ENCODE measurements around the gene PAN3. TPM values are rescaled to one million over a fixed set of nuclear protein-coding genes. Genes with fewer than 3 reads are reported as not detected.

Gene PAN3
- total RNA-seq, 1 experiment from 2014 or later = 11.6 TPM

DNA sequence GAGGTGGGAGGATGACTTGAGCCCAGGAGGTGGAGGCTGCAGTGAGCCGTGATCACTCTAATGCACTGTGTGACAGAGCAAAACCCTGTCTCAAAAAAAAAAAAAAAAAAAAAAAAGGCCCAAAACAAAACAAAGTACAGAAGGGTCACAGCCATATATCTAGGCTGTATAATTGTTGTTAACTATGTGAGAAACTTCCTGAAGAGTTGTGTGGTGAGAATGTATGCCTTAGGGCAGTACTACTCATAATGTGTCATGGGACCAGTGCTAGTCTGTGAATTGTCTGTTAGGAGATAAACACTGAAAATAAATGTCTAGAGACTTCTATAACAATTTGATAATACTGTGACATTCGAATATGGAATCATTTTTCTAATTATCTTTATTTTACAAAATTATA lies 43.1 kb downstream of the PAN3 start:
- DNase-seq (ENCODE audit: low read depth) = peak; percentile 41
- in situ Hi-C loops (cut with HindIII; ENCODE audit: low pct_unique_long_range_greater_than_20kb, low sequenced_read_pairs) = no loop called here

DNA sequence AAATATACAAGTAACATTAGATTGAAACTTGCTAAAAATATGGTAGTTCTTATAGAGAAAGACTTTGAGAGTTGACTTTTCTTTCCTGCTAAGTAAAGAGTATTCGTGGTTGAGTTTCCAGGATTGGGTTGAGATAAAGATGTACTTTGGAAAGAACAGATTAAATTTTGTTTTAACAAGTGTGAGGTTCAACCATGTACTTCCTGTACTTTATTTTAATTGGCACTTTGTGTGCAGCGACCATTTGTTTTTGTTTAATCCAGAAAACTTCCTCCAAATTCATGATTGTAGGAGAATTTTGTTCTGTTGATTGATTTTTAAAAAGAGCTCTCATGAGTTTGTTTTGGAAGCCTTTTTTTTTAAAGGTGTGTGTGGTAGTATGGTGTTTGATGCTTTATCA lies 46.9 kb downstream of the PAN3 start:
- no peak for DNase-seq (ENCODE audit: low read depth)
- in situ Hi-C loops (cut with HindIII; ENCODE audit: low pct_unique_long_range_greater_than_20kb, low sequenced_read_pairs) = no loop called here

DNA sequence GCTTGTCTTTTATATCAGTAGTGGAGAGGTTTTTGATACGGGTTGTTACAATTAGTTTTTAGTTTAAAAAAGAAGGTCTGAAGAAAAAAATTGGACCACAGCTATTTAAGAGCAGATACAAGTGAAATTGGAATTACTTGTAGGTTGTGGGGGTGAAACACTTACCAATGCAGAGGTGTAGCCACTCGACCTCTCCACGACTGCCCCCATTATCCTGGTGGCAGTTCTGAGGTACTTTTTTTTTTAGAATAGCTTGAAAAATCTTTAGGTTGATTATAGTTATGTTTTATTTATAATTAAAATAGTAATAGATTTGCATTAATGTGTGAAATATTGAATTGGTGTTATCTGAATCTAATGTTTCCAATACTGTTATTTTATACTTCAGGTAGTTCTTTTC lies 60.7 kb downstream of the PAN3 start:
- in situ Hi-C loops (cut with HindIII; ENCODE audit: low pct_unique_long_range_greater_than_20kb, low sequenced_read_pairs) = no loop called here
- DNase-seq (ENCODE audit: low read depth) = no peak

DNA sequence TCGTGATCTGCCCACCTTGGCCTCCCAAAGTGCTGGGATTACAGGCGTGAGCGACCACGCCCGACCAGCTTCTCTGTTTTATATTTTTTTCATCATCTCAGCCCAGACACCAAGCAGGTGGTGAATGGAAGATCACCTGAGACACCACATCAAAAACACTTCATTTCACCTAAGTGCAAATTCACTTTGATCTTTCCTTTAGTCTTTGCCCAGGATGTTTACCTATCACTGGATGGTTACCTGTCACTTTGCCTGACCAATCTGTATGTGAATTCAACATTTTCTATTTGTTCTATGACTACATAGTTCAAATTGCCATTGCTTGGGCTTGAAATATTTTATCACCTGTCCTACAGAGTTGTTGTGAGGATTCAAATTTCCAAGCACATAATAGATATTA lies 65.7 kb downstream of the PAN3 start:
- in situ Hi-C loops (cut with HindIII; ENCODE audit: low pct_unique_long_range_greater_than_20kb, low sequenced_read_pairs) = no loop called here
- no peak for DNase-seq (ENCODE audit: low read depth)

DNA sequence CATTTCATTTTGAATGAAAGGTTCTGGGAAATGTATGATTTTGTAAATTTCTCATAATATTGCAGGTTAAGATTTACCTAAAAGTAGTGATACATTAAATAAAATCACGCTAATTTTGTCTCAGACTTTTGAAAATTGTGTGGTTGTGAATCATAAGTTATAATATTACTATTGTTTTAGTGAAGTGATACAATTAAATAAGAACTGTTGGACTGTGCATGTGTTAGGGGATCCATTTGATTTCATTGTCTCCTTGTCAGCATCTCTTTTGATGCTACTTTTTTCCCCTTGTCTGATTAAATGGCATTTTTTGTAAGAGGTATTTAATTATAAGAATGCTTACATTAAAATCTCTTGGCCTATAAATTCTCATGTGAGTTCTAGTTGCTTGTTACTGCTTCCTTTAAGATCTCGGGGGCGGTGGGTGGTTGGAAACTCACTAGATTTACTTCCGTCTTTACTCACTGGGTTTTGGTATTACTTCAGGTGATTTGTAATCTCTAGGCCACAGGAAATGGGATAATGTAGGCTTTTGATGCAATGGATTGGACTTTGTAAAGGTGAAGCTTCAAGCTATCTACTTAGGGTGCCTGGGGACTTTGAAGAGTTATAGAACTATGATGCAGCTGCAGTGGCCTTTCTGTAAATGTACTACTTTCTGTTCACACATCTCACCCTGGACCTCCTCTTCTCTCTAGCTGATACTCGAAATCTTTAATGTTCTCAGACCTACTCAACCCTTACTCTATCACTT lies 66.5 kb downstream of the PAN3 start:
- DNase-seq (ENCODE audit: low read depth) = no peak
- in situ Hi-C loops (cut with HindIII; ENCODE audit: low pct_unique_long_range_greater_than_20kb, low sequenced_read_pairs) = no loop called here

DNA sequence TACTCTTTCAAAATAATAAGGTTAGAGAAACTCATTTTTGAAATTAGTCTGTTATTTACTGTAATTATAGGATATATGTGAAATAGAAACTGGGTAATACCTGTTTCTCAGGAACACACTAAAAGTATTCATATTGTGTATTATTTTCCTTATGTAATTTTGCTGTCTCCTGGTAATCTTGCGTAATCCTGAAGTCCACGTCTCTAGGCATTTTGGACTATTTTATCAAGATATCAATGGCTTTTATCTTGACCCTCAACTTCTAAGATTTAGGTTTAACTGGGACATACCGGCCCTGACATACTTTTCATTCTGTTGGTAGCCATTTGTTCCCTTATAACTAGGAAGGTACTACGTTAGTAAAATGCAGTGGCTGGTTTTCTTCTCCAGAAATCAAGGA lies 80.3 kb downstream of the PAN3 start:
- DNase-seq (ENCODE audit: low read depth) = no peak

DNA sequence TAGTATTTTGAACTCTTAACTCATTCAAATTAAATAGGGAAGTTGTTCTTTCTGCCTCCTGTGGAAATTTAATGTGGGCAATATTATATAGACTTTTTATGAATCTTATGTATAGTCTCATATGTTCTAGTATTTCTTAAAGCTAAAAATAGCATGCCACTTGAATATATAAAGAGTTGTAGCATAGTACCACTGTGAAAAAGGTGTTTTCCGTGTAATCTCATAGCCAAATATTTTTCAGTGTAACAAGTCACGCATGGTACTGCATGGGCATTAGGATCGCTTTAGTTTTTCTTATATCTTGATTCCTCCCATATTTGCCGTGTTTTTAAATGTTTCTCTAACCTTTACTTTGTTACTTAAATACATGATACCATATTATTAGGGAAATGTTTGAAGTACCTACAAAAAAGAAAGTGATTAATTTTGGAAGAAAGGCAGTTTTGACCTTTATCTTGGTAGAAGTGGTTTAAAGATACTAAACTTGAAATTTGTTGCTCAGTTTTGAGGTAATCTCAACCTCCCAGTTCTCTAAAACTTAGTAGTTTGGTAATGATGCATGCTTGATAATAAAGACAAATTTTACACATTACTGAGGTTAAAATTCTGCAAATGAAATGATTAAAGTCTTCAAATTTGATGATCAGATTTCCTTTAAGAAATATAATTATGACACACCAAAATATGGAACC lies 81.2 kb downstream of the PAN3 start:
- in situ Hi-C loops (cut with HindIII; ENCODE audit: low pct_unique_long_range_greater_than_20kb, low sequenced_read_pairs) = no loop called here
- no peak for DNase-seq (ENCODE audit: low read depth)

More for the DNA sequence above, 80.3 kb downstream of the PAN3 start:
- in situ Hi-C loops (cut with HindIII; ENCODE audit: low pct_unique_long_range_greater_than_20kb, low sequenced_read_pairs) = no loop called here

DNA sequence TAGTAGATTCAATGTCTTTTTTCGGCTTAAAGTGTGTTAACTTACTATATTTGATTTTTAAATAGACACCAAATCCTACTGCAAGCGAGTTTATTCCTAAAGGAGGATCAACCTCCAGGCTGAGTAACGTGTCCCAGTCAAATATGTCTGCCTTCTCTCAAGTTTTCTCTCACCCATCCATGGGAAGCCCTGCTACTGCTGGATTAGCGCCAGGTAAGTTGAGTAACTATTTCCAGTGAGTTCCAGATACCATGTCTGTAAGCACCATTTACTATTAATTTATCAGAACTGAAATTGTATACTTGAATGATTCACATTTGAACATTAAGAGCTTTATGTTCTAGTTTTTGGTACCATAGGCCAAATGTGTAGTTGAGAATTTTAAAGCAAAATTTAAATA lies 81.8 kb downstream of the PAN3 start:
- in situ Hi-C loops (cut with HindIII; ENCODE audit: low pct_unique_long_range_greater_than_20kb, low sequenced_read_pairs) = no loop called here

DNA sequence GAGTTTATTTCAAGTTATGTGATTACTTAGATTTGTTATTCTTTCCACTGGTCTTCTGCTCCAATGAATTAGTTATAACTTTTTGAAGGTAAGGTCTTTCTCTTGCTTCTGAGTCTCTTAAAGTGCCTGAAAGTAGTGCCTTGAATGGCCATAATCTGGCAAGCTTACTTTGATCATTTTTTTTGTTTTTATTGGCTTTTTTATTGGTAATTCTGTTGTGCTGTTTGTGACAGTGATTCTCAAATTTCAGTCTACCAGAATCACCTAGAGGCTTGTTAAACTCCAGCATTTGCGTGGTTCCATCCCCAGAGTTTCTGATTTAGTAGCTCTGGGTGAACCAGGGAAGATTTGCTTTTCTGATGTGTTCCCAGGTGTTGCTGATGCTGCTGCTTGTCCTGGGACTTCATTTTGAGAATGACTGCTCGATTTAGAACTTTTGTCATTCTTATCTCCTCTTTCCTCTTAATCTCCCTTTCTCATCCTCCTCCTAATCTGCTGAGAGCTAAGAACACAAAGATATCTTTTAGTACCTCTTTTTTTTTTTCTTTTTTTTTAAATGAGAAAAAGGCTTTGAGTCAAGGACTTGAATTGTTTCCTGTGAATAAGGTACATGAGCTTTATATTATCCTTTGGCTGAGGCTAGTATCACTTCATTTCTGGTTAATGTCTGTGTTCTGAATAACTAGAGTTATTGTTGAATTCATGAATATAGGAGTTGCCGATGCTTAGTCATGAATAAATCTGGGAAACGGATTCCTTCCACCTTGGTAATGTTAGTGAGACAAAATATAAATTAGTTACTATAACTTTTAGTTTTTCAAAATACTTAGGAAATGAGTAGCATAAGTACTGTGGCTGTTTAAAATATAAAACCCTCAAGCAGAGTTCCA lies 91.4 kb downstream of the PAN3 start:
- in situ Hi-C loops (cut with HindIII; ENCODE audit: low pct_unique_long_range_greater_than_20kb, low sequenced_read_pairs) = no loop called here
- no peak for DNase-seq (ENCODE audit: low read depth)

More for the DNA sequence above, 81.8 kb downstream of the PAN3 start:
- no peak for DNase-seq (ENCODE audit: low read depth)

DNA sequence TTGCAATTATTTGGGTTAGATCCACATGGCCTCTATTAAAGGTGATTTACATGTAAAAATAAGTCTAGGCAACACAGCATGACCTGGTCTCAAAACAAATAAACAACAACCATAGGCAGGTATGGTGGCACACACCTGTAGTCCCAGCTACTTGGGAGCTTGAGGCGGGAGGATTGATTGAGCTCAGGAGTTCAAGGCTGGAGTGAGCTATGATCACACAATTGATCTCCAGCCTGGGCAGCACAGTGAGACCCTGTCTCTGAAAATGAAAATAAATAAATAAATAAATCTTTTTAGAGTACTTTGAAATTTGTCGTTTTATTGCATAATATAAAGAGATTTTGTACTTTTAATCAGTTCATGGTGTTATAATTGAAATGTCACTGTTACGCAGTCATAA lies 93.3 kb downstream of the PAN3 start:
- no peak for DNase-seq (ENCODE audit: low read depth)
- in situ Hi-C loops (cut with HindIII; ENCODE audit: low pct_unique_long_range_greater_than_20kb, low sequenced_read_pairs) = no loop called here

DNA sequence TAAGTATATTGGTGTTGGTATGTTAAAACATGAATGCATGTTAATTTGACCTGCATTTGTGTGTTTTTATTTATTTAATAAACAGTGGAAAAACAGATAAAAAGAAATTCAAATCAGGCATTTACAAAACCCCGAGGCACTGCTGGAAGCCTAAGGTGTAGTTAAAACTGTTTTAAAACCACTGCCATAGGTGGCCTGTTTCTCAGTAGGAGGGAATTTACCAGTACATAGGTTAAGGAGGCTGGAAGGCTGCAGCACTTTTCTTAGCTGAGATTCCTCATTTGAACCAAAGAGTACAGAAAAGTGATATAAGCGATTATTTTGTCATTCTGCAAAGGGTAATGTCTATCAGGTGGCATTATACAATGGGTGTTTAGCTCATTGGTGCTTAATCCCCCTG lies 99.6 kb downstream of the PAN3 start:
- in situ Hi-C loops (cut with HindIII; ENCODE audit: low pct_unique_long_range_greater_than_20kb, low sequenced_read_pairs) = no loop called here
- DNase-seq (ENCODE audit: low read depth) = no peak

DNA sequence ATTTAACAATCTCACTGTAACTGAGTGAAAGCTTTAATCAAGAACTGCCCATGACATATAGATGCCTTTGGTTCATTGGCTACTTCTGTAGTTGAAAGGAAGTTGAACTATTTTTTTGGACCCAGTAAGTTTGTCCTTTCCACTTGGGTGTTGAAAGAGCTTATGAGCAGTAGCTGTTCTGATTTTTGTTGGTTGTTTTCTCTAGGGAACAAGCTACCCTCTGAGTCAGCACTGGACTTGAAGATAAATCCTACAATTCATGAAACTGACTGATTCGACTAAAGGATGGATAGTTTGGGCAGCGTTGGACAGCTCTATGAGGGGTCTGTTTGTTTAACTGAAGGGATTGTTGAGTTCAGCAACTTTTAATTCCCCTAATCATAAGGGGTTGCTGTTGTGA lies 101.0 kb downstream of the PAN3 start:
- no peak for DNase-seq (ENCODE audit: low read depth)
- in situ Hi-C loops (cut with HindIII; ENCODE audit: low pct_unique_long_range_greater_than_20kb, low sequenced_read_pairs) = no loop called here

DNA sequence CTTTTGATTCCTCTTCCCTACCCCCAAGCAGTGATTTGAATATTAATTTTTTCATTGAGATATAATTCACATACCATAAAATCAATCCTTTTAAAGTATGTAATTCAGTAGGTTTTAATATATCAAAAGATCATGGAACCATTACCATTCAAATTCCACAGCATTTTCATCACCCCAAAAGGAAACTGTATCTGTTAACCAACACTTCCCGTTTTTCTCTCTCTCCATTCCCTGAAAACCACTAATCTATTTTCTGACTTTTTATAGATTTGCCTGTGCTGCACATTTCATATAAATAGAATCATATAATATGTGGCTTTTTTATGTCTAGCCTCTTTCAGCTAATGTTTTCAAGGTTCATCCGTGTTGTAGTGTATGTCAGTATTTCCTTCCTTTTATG lies 107.1 kb downstream of the PAN3 start:
- no peak for DNase-seq (ENCODE audit: low read depth)
- in situ Hi-C loops (cut with HindIII; ENCODE audit: low pct_unique_long_range_greater_than_20kb, low sequenced_read_pairs) = no loop called here

DNA sequence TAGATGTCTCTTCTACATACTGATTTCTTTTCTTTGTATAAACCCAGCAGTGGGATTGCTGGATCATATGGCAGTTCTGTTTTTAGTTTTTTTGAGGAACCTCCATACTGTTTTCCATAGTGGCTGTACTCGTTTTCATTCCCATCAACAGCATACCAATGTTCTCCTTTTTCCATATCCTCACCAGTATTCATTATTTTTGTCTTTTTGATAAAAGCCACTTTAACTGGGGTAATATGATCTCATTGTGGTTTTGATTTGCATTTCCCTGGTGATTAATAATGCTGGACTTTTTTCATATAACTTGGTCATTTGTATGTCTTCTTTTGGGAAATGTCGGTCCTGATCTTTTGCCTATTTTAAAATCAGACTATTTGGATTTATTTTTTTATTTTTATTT lies 108.5 kb downstream of the PAN3 start:
- no peak for DNase-seq (ENCODE audit: low read depth)
- in situ Hi-C loops (cut with HindIII; ENCODE audit: low pct_unique_long_range_greater_than_20kb, low sequenced_read_pairs) = no loop called here

DNA sequence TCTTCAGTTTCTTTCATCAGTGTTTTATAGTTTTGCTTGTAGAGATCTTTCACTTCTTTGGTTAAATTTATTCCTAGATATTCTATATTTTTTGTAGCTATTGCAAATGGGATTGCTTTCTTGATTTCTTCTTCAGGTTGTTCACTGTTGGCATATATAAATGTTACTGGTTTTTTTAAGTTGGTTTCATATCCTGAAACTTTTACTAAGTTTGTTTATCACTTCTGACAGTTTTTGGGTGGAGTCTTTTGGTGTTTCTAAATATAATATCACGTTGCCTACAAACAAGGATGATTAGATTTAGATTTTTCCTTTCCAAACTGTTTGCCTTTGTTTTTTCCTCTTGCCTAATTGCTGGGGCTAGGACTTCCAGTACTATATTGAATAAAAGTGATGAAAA lies 109.7 kb downstream of the PAN3 start:
- in situ Hi-C loops (cut with HindIII; ENCODE audit: low pct_unique_long_range_greater_than_20kb, low sequenced_read_pairs) = no loop called here
- no peak for DNase-seq (ENCODE audit: low read depth)

DNA sequence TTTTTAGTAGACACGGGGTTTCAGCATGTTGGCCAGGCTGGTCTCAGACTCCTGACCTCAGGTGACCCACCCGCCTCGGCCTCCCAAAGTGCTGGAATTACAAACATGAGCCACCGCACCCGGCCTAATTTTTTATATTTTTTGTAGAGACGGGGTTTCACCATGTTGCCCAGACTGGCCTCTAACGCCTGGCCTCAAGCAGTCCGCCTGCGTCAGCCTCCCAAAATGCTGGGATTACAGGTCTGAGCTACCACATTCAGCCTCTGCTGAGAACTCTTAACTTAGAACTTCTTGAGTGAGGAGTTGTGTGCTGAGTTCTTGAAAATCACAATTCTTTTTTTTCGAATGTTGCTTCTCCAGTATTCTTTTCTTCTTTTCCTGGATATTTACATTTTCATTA lies 112.2 kb downstream of the PAN3 start:
- no peak for DNase-seq (ENCODE audit: low read depth)
- in situ Hi-C loops (cut with HindIII; ENCODE audit: low pct_unique_long_range_greater_than_20kb, low sequenced_read_pairs) = no loop called here

DNA sequence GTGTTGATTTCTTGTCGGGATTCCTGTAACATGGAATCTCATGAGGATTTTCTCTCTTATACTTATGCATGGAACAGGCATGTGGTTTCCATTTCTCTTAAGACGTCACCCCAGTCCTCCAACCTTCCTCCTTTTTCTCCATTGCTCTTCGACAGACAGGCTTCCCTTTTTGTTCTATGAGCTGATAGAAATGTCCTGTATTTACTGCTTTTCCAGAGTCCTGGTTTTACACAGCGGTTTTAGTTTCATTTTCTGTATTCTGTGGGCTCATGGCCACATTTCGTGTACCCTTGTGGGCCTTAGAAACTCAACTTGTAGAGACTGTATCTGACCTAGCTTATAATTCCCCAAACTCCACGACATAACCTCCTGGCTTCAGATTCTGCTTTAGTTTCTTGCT lies 113.1 kb downstream of the PAN3 start:
- in situ Hi-C loops (cut with HindIII; ENCODE audit: low pct_unique_long_range_greater_than_20kb, low sequenced_read_pairs) = no loop called here
- DNase-seq (ENCODE audit: low read depth) = no peak

DNA sequence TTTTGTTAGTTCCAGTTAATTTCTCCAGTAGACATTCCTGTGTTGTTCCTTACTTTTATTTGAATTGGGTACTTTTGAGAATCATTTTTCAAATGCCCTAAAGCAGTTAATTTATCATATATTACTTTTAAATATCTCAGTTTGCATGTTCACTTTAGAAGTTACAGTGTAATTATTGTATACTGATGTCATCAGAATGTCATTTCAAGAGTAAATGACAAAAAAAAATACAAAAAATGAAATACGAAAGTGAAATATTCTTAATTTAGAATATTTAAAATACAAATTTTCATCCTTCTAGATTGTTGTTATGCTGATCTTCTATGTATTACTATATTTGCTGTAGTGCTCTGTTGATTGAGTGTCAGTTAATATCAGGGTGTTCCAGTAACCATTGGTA lies 114.2 kb downstream of the PAN3 start:
- in situ Hi-C loops (cut with HindIII; ENCODE audit: low pct_unique_long_range_greater_than_20kb, low sequenced_read_pairs) = no loop called here
- no peak for DNase-seq (ENCODE audit: low read depth)

DNA sequence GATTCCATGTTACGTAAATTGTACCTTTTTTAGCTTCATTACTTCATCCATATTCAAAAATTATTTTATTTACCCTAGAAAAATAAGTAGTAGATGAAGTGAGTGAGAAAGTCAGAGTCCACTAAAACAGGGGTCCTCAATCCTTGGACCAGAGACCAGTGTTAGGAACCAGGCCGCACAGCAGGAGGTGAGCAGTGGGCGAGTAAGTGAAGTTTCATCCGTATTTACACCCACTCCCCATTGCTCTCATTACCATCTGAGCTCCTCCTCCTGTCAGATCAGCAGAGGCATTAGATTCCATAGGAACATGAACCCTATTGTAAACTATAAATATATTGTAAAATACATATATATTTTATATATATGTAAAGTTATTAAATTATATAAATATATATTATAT lies 119.0 kb downstream of the PAN3 start:
- in situ Hi-C loops (cut with HindIII; ENCODE audit: low pct_unique_long_range_greater_than_20kb, low sequenced_read_pairs) = no loop called here
- DNase-seq (ENCODE audit: low read depth) = no peak
